ENCODE results near the gene MVD. TPM values are rescaled to one million over a fixed set of nuclear protein-coding genes. Genes with fewer than 3 reads are reported as not detected.

The MVD gene
- total RNA-seq, 1 experiment from 2014 or later, result 25.7 TPM

DNA sequence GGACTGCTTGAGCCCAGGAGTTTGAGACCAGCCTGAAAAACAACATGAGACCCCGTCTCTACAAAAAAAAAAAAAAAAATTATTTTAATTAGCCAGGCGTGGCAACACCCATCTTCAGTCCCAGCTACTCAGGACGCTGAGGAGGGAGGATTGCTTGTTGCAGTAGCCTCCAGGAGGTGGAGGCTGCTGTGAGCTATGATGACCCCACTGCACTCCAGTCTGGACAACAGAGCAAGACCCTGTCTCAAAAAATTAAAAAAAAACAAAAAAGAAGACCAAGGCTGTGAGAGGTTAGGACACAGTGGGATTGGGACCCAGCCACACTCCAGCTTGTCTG lies 24.8 kb upstream of the MVD start:
- H3K27me3 ChIP-seq, result no peaks in the 10 kb centered on the region
- H3K4me3 ChIP-seq, result no peak overlapping the region
- no peaks in the 10 kb centered on the region for H3K9me3 ChIP-seq

GRCh38 chr16:88687254-88687576 lies 24.3 kb upstream of the MVD start:
- Histone ChIP-seq H3K36me3 (no peaks in the 10 kb centered on the region), H3K27me3 (no peaks in the 10 kb centered on the region), H3K4me3 (no peak overlapping the region), H3K9me3 (no peaks in the 10 kb centered on the region)
- no peak for DNase-seq

More for the DNA sequence above, 24.8 kb upstream of the MVD start:
- DNase-seq, result no peak
- no peaks in the 10 kb centered on the region for H3K36me3 ChIP-seq

- DNase-seq, result peak; percentile 57
- H3K36me3 ChIP-seq, result no peaks in the 10 kb centered on the region
- H3K9me3 ChIP-seq, result no peaks in the 10 kb centered on the region
- H3K4me3 ChIP-seq, result peak within 1 kb of the TSS; percentile 33
- no peaks in the 10 kb centered on the region for H3K27me3 ChIP-seq
Measured at GRCh38 chr16:88686439-88687253, 23.8 kb upstream of the MVD start, which contains the start of gene SNAI3. SNAI3 (minus strand) TSS chr16:88686507; CDS start chr16:88686406, 101 bp downstream.

- H3K36me3 ChIP-seq, result no peaks in the 10 kb centered on the region
- peak overlapping the region; percentile 33 for H3K4me3 ChIP-seq
- no peaks in the 10 kb centered on the region for H3K9me3 ChIP-seq
- DNase-seq, result no peak
- H3K27me3 ChIP-seq, result no peaks in the 10 kb centered on the region
Measured at GRCh38 chr16:88686062-88686438, 23.2 kb upstream of the MVD start.

- H3K9me3 ChIP-seq, result no peaks in the 10 kb centered on the region
- DNase-seq, result no peak
- H3K36me3 ChIP-seq, result no peaks in the 10 kb centered on the region
- no peak overlapping the region for H3K4me3 ChIP-seq
- no peaks in the 10 kb centered on the region for H3K27me3 ChIP-seq
Measured at GRCh38 chr16:88685156-88686061, 22.5 kb upstream of the MVD start.

DNA sequence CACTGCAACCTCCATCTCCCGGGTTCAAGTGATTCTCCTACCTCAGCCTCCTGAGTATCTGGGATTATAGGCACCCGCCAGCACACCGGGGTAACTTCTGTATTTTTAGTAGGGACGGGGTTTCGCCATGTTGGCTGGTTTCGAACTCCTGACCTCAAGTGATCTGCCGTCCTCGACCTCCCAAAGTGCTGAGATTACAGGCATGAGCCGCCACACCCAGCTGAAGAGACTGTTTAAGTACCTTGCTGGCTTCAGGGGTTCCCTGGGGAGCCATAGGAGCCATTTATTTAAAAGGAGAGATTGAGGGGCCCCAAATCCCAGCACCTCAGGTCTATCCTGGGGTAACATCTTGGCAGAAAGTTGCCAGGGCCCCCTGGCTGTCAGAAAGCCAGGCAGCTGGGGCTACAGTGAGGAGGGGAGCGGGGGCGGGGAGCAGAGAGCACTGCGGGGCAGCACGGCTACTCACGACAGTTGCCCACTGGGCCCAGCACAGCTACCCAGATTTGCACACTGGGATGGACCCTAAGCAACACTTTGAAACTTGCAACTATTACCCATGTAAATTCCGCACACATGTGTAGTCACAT lies 21.8 kb upstream of the MVD start:
- Histone ChIP-seq H3K36me3 (no peaks in the 10 kb centered on the region), H3K9me3 (no peaks in the 10 kb centered on the region), H3K27me3 (no peaks in the 10 kb centered on the region), H3K4me3 (no peak overlapping the region)
- no peak for DNase-seq

- Histone ChIP-seq H3K36me3 (no peaks in the 10 kb centered on the region), H3K9me3 (no peaks in the 10 kb centered on the region), H3K27me3 (no peaks in the 10 kb centered on the region), H3K4me3 (no peak overlapping the region)
- DNase-seq, result peak; percentile 24
Measured at GRCh38 chr16:88681709-88682451, 19.0 kb upstream of the MVD start.

GRCh38 chr16:88681084-88681680 lies 18.3 kb upstream of the MVD start:
- no peaks in the 10 kb centered on the region for H3K36me3 ChIP-seq
- H3K27me3 ChIP-seq, result no peaks in the 10 kb centered on the region
- DNase-seq, result no peak
- H3K9me3 ChIP-seq, result no peaks in the 10 kb centered on the region
- H3K4me3 ChIP-seq, result no peak overlapping the region

DNA sequence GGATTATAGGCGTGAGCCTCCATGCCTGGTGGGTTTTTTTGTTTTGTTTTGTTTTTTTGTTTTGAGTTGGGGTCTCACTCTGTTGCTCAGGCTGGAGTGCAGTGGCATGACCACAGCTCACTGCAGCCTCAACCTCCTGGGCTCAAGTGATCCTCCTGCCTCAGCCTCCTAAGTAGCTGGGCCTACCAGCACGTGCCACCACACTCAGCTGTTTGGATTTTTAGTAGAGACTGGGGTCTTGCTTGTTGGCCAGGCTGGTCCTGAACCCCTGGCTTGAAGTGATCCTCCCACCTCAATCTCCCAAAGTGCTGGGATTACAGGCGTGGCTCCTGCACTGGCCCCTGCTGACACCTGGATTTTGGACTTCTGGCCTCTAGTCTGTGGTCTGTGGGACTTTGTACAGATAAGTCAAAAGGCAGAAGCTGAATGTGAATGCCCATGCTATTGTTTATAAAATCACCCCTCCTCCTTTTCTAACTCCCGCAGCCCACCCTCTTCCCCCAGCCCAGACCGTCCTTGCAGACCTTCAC lies 17.7 kb upstream of the MVD start:
- no peaks in the 10 kb centered on the region for H3K27me3 ChIP-seq
- no peaks in the 10 kb centered on the region for H3K9me3 ChIP-seq
- H3K4me3 ChIP-seq, result no peak overlapping the region
- no peaks in the 10 kb centered on the region for H3K36me3 ChIP-seq
- DNase-seq, result no peak

- DNase-seq, result no peak
- Histone ChIP-seq H3K36me3 (no peaks in the 10 kb centered on the region), H3K4me3 (no peak overlapping the region), H3K27me3 (no peaks in the 10 kb centered on the region), H3K9me3 (no peaks in the 10 kb centered on the region)
Measured at GRCh38 chr16:88678224-88678979, 15.5 kb upstream of the MVD start.

- no peaks in the 10 kb centered on the region for H3K27me3 ChIP-seq
- H3K9me3 ChIP-seq, result no peaks in the 10 kb centered on the region
- no peaks in the 10 kb centered on the region for H3K36me3 ChIP-seq
- no peak for DNase-seq
- H3K4me3 ChIP-seq, result no peak overlapping the region
Measured at GRCh38 chr16:88677721-88678120, 14.8 kb upstream of the MVD start.

GRCh38 chr16:88676502-88677242 lies 13.8 kb upstream of the MVD start:
- no peak overlapping the region for H3K4me3 ChIP-seq
- no peak for DNase-seq
- H3K9me3 ChIP-seq, result no peaks in the 10 kb centered on the region
- H3K27me3 ChIP-seq, result no peaks in the 10 kb centered on the region
- no peaks in the 10 kb centered on the region for H3K36me3 ChIP-seq

DNA sequence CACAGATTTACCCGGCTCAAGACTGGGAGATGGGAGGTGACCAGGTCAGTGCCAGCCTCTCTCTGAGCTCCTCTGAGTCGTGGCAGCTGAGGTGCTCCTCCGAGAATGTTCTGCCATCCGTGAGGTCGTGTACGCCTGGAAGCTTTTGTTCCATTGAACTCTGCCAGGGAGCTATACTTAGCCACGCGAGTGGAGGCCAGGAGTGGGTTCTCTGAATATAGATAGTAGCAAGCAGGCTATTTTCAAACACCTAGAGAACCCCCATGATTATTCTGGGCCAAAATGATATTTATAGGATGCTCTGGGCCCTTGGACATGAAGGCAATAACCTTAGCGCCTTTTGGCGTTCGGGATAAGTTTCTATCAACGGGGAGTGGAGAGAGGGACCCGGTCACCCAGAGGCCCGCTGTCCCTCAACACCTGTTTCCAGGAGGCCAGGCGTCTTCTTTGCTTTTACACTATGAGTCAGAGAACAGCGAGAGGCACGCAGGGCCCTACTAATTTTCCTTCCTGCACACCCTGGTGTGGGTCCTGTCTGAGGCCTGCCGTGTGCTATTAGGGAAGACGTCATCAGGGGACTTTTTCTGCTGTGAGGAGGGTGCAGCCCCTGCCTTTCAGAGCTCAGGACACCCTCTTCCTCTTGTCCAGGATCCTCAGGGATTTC lies 11.0 kb upstream of the MVD start:
- Histone ChIP-seq H3K9me3 (no peaks in the 10 kb centered on the region), H3K4me3 (no peak overlapping the region), H3K36me3 (no peaks in the 10 kb centered on the region), H3K27me3 (no peaks in the 10 kb centered on the region)
- DNase-seq, result no peak

GRCh38 chr16:88672776-88673175 lies 9.9 kb upstream of the MVD start:
- Histone ChIP-seq H3K4me3 (no peak overlapping the region), H3K27me3 (no peaks in the 10 kb centered on the region), H3K36me3 (no peaks in the 10 kb centered on the region), H3K9me3 (no peaks in the 10 kb centered on the region)
- DNase-seq, result no peak

- Histone ChIP-seq H3K9me3 (no peaks in the 10 kb centered on the region), H3K36me3 (no peaks in the 10 kb centered on the region), H3K27me3 (no peaks in the 10 kb centered on the region), H3K4me3 (no peak overlapping the region)
- no peak for DNase-seq
Measured at GRCh38 chr16:88671806-88672205, 8.9 kb upstream of the MVD start.

Data from MG63 (cell line).